PC-9 (cell line): ENCODE measurements around the gene KDM4B.

Experiments used
- CTCF ChIP-seq: fragments of 200-600 bp; sonication (generic); conservative IDR thresholded peaks from 2 replicates; pipeline ENCODE4 v1.6.1; 2017; ENCODE audit warnings: mixed run types, antibody characterized with exemption, mild to moderate bottlenecking, moderate library complexity
- EZH2 ChIP-seq: fragments of 200-600 bp; sonication (generic); IDR thresholded peaks from 2 replicates; pipeline ENCODE4 v1.8.0; 2017; ENCODE audit warnings: antibody characterized with exemption, low read depth

DNA sequence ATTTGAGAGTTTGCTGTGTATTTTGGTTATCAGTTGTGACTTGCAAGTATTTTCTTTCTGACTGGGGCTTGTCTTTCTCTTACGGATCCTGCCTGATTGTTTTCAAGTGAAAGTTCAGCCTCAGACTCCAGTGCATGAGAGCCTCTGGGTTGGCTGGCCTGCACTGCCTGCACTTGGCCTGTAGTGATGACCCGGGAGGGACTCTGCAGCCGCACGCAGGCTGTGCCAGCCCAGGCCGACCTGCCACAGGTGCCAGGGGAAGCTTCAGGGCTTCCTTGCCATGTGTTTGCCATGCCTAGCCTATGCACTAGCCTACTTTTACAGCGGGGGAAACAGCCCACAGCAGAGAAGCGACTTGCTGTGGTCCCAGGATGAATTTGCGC is 77.0 kb downstream of the KDM4B start:
- no peak for TF ChIP-seq CTCF
- no peak for TF ChIP-seq EZH2
